Measurements from ENCODE around the gene KDM1B. TPM values are rescaled to one million over a fixed set of nuclear protein-coding genes. Genes with fewer than 3 reads are reported as not detected.

Gene KDM1B, protein sequence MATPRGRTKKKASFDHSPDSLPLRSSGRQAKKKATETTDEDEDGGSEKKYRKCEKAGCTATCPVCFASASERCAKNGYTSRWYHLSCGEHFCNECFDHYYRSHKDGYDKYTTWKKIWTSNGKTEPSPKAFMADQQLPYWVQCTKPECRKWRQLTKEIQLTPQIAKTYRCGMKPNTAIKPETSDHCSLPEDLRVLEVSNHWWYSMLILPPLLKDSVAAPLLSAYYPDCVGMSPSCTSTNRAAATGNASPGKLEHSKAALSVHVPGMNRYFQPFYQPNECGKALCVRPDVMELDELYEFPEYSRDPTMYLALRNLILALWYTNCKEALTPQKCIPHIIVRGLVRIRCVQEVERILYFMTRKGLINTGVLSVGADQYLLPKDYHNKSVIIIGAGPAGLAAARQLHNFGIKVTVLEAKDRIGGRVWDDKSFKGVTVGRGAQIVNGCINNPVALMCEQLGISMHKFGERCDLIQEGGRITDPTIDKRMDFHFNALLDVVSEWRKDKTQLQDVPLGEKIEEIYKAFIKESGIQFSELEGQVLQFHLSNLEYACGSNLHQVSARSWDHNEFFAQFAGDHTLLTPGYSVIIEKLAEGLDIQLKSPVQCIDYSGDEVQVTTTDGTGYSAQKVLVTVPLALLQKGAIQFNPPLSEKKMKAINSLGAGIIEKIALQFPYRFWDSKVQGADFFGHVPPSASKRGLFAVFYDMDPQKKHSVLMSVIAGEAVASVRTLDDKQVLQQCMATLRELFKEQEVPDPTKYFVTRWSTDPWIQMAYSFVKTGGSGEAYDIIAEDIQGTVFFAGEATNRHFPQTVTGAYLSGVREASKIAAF
- total RNA-seq: 10.3 TPM

DNA sequence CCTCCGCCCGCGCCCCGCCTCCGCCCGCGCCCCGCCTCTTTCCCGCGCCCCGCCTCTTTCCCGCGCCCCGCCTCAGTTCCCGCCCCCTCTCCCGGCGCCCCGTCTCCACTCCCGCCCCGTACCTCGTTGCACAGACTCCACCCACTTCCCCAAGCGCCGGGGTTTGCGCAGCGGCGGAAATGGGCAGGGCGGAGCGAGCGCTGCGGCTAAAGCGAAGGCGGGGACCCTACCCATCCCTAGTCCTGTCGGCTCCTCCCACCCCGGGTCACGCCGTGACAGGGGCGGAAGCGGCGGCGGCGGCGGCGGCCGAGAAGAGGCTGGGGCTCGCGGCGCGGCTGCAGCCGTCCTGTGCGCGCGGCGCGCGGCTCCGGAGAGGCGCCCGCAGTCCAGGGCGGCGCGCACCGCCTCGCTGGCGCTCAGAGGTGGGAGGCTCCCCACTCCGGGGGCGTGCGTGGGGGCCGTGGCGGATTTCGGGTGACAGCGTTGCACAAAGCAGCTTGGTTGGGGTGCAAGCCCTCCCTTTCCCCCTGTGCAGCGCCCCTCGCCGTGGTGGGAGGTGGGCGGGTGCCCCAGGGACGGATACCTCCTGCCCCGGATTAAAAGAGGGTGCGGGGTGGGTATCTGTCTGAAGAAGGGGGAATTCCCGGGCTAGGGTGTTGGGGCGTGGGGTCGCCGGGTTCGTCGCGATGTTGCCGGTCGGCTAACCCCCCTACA is at the start of gene KDM1B:
Gene KDM1B (plus strand): TSS at position 273 of the 714 bp plus-strand sequence. CDS start 4,474 bp downstream, outside the sequence.
- ATAC-seq (peak; percentile 85), DNase-seq (ENCODE audit: low spot score) (peak; percentile 99)

DNA sequence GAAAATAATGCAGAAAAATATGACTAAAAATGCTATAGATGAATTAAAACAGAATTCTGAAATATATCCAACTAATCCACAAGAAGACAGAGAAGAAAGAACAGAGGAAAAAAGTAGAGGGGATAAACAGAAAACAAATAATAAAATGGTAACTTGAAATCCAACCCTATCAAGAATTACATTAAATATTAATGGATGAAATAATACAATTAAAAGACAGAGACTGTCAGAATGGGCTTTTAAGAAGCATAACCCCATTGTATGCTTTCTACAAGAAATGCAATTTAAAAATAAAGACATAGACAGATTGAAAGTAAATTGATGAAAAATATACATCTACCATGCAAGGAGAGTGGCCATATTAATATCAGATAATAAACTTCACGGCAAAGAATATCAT is 48.2 kb upstream of the KDM1B start:
- no peak for ATAC-seq
- no peak for DNase-seq (ENCODE audit: low spot score)

DNA sequence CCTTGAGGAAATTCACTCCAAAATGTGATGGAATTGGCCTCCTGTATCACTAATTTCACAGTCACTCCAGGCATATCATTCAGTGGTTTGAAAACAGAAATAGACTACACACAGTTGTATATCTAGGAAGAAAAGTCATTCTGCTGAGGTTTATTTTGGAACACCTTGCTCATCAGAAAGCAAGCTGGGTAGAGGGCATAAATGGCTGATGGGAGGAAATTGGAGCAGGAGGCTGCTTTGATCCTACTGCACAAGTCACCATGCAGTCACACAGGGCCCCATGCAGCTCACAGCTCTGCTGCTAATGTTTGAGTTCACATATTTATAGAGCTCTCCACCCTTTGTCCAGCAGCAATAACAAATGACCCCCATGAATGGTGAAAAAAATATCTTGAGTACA is 45.1 kb upstream of the KDM1B start:
- DNase-seq (ENCODE audit: low spot score) (no peak), ATAC-seq (no peak)

DNA sequence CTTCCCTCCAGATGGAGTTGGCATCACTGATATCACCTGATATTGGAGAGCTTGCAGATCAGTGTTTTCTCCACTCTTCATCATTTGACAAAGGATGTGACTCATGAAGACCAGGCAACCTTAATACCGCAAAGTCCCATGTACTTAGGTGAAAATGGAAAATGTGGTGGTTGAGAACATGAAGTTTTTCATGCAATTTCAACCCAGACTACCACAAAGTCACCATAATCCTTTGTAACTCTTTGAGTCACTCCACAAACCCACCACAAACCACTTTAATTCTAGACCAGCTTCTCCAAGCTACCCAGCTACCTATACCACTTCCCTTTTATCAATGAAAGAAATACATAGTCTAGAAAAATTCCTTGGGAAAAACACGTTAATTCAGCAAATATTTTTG is 39.9 kb upstream of the KDM1B start:
- no peak for DNase-seq (ENCODE audit: low spot score)
- no peak for ATAC-seq

DNA sequence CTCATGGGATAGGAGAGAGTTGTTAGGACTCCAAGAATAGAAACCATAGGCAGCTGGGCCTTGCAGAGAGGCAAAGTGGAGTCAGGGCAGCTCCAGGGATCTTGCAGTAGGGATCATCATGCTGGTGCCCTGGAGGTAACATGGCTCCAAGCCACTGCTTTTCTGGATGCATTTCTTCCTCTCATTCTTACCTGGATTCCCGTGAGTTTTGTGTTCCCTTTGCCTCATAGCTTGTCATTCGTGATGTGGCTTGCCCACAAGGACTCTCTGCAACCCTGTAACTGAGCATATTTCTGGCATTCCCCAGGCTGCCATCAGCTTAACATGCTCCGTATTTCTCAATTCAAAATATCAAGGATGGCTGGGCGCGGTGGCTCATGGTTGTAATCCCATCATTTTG is 38.1 kb upstream of the KDM1B start:
- ATAC-seq (no peak), DNase-seq (ENCODE audit: low spot score) (no peak)

DNA sequence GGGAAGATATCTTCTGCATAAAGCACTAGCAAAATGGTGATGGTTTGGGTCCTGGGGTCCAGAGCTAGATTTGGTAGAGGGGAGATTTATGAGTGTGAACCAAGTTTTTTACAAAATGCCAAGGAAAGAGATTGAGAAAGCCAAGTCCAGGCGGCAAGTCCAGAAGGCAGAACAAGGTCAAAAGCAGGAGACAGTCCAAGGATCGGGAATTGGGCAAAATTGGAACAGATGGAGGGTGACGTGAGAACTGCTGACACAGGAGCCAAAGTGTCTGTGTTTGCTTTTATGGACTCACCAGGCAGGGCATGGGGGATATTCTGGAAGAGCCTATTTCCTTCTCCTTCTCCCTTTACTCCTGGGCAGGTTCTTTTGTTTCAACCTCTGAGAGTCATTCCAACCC is 36.9 kb upstream of the KDM1B start:
- DNase-seq (ENCODE audit: low spot score) (peak; percentile 72), ATAC-seq (peak; percentile 66)

DNA sequence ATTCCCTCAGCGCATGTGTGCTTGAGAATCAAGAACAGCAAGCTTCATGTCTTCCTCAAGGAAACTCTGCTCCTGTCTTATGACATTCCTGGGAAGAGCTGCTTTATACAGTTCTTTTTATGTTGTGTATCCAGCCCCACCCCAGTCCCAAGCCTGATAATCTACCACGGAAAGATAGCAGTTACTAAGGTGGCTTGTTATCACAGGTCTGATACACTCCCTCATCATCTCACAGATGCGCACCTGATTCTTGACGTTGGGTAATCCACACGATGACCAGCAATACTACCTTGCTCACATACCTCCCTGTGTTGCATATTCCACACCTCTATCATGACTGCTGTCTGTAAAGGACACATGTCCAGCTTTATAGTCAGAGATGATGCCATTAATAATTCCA is 36.0 kb upstream of the KDM1B start:
- DNase-seq (ENCODE audit: low spot score) (no peak), ATAC-seq (no peak)

DNA sequence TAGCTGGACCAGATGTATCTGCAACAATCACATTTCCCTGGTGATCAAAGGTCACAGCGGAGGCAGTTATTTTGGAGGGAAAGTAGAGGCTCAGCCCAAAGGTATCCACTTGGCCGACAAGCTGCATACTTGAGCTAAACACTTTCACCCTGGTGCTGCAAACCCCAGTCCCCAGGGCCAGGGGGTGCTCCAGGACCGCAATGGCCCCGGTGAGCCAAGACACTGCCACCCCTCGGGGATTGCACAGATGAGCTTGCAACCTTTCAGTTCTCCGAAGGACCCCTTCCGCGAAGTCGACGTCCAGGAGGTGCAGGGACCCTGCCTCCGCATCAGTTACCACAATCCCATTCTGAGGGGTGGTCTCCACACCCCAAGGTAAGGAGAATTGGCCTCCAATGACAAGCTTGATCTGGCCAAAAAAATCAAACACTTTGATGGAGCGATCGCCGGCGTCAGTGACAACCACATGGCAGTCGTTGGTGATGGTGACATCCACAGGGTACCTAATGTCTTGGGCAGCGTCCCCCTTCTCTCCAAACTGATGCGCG is 33.6 kb upstream of the KDM1B start:
- no peak for ATAC-seq
- peak; percentile 47 for DNase-seq (ENCODE audit: low spot score)

DNA sequence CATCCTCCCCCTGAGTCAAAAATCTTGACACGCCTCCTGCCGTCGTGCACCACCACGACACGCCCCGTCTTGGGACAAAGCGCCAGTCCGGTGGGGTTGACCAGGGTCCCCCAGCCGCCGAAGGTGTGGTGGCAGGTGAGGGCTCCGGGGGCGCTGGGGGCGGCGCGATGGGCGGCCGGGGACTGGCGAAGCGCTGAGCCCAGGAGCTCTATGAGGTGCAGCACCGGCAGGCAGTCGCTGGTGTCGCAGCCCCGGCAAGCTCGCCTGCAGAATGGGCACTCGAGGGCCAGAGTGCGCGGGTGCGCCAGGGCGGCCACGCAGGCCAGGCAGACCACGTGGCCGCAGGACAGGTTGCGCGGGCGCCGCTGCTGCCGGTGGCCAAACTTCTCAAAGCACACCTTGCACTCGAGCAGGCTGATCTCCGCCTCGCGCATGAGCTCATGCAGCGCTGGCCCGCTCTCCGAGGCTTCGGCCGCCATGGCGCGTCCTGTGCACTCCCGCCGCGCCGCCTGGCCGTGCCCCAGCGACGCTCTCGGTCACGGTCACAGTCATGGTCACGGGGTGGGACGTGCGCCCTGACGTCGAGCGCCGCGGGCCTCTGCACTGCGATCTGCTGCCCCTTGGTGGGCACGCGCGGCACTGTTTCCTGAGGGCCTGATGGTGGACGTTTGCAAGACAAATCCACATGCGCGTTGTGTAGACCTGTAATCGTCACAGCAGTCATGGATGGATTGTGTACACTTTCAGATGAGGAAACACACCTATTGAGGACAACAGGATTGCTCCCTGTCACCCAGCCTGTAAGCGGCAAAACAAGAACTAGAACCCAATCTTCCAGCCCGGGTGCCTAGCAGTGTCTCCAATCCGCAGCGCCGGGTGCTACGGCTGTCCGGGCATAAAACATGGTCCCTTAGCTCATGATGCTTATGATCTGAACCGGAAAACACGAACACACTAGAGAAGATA is 32.8 kb upstream of the KDM1B start, which contains the start of gene NHLRC1:
Gene NHLRC1 (minus strand): TSS at position 550 of the 966 bp plus-strand sequence. CDS start 71 bp downstream, at position 479.
- peak; percentile 98 for ATAC-seq
- peak; percentile 91 for DNase-seq (ENCODE audit: low spot score)

DNA sequence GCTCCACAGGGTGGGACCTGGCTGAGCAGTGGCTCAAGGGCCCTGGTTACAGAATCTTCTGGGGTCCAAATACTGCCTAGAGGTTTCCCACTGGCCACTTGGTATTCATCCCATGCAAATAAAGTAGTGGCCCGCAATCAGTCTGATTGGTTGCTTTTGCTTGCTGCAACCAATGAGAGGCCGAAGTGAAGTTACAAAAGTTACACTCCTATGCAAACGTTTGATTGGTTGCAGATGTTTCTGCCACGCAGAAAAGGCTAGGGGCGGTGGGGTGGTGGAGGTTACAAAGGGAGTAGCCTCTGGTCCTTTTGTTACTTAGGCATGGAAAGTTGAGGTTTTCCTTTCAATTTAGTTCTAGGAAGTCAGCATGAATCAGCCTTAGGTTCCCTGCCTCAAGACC is 29.1 kb upstream of the KDM1B start:
- DNase-seq (ENCODE audit: low spot score): no peak
- ATAC-seq: no peak

DNA sequence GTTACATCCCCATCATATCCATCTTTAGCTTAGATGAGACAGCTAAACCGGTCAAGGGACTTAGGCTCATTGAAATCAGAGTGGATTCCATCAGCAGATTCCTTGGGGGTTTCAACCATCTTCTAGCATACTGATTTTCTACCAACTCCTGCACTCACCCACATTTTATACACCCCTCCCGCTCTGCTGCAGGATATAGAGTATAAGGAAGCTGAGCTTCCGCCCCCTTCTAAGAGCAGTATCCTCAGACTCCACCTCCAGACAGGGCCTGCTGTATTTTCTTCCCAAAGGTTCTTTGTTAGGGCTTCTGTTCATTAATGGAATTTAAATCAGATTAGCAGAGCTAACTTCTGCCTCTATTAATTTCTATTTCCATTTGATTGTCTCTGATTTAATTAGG is 22.9 kb upstream of the KDM1B start:
- no peak for ATAC-seq
- no peak for DNase-seq (ENCODE audit: low spot score)

DNA sequence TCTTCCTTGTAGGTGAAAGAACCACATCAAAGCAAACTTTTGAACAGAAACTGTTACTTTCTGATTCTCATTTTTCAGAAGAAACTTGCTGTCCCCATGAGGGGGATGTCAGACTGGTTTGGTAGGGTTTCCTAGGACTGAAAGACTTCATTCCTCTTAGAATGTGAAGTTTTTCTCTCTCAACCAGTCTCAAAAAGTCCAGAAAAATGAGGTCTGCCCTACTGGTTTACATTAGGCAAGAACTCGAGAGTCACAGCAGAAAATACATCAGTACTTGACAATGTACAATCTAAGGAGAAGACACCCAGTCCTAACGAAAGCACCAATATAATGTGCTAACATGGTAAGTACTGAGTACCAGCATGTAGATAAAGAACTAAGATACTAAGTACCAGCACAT is 20.1 kb upstream of the KDM1B start:
- no peak for DNase-seq (ENCODE audit: low spot score)
- ATAC-seq: no peak

DNA sequence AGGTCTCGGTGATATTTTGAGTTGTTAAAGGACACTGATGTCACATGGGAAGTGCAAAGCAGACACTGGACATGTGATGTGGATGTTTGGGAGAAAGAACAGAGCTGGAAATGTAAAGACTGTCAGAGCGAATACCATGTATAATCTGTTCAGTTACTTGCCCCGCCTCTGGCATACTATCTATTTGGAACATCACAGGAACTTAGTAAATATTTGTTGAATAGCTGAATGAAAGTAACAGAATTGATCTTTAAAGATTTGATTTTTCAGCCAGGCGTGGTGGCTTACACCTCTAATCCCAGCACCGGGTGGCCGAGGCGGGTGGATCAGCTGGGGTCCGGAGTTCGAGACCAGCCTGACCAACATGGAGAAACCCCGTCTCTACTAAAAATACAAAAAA is 19.0 kb upstream of the KDM1B start:
- DNase-seq (ENCODE audit: low spot score): no peak
- ATAC-seq: peak; percentile 47

DNA sequence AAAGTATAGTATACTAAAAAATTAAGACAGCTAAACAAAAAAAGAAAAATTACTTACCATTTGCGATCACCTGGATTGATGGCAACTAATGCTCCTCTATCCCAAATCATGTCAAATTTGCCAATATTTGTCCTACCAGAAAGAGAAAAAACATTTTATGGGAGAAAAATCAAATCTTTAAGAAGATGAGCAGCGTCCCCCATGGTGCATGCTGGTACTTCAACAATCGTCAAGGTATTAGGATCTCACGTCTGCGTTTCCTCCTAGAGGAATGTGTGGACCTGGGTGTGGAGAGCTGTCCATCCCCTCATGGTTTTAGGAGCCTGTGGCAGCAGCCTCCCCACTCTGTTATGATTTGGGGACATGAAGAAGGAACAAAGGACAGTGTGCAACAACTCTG is 16.3 kb upstream of the KDM1B start:
- no peak for ATAC-seq
- DNase-seq (ENCODE audit: low spot score): no peak

DNA sequence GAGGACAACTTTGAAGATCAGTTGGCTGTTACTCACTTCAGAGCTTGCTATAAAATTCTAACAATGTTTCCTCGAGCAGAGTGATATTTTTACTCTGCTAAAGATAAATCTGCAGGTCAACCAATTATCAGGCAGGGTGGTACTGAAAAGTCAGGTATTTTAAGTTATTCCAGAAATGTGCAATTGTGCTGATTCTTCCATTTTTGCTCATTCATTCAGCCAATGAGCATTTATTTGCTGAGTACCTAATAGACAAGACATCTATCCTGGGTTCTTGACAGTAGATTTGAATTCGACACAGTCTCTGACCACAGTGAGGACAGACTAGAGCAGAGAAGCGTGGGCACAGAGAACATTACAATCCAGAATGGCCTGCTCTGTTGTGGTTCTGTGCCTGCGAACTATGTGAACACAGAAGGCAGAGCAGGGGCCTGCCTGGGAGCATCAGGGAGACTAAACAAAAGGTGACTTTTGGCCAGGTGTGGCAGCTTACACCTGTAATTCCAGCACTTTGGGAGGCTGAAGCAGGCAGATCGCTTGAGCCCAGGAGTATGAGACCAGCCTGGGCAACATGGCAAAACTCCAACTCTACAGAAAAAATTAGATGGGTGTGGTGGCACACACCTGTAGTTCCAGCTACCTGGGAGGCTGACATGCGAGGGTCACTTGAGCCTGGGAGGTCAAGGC is 15.1 kb upstream of the KDM1B start:
- DNase-seq (ENCODE audit: low spot score) (no peak), ATAC-seq (no peak)

DNA sequence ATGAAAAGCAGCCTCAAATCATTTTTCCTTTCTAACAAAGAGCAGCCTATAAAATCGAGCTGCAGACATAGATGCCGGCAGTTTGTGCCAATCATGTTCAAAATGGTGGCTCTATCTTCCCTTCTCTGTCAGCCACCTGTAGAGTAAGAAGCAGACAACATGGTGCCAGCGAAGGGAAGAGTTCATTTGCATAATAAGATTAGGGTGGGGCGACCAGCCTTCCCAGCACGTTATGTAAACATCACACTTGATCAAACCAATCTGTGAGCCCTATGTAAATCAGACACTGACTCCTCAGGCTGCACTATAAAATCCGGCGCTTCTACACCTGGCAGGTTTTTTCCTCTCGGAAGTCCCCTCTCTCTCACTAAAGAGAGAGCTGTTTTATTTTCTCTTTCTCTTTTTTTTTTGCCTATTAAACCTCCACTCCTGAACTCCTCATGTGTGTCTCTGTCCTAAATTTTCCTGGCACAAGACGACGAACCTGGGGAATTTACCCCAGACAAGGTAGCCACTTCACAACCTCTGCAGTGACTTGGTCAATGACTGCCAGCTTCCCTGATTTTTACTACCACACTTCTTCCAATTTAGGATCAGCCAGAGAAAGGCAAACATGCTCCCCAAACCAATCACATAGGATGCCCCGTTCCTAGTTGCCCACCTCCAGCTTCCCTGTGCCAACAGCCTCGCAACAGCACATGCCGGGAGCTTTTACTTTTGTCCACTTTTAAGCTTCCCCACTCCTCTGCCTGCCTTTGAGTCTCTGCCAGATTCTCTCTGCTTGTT is 13.2 kb upstream of the KDM1B start:
- DNase-seq (ENCODE audit: low spot score) (no peak), ATAC-seq (no peak)

DNA sequence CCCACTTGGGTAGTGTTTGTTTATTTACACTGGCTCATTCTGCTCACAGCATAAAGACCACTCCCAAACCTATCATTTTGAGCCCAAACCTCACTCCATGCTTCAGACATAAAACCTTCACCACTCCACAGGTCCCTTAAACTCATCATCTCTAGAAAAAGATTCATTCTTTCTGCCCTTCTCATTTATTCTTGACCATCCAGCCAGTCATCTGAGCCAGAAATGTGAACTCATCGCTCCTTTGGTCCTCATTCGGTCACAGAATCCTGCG is 12.7 kb upstream of the KDM1B start:
- DNase-seq (ENCODE audit: low spot score) (no peak), ATAC-seq (no peak)

DNA sequence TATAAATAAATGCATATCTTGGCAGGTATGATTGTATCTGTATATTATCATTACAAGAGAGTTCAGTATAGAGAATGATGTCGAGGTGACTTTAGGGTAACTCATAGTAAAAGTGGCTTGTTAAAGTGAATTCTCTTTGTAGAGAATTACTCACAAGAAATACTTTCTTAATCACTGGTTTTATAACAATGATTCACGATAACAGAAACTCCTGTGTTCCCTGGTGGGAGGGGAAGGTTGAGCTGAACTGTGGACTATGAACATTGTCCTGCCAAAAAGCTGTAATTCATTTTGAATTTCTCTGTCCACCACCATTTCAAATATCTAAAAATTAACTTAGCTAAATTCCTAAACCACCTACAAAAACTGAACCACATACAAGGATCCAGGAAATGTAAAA is 8.1 kb upstream of the KDM1B start:
- ATAC-seq (peak; percentile 86), DNase-seq (ENCODE audit: low spot score) (no peak)

DNA sequence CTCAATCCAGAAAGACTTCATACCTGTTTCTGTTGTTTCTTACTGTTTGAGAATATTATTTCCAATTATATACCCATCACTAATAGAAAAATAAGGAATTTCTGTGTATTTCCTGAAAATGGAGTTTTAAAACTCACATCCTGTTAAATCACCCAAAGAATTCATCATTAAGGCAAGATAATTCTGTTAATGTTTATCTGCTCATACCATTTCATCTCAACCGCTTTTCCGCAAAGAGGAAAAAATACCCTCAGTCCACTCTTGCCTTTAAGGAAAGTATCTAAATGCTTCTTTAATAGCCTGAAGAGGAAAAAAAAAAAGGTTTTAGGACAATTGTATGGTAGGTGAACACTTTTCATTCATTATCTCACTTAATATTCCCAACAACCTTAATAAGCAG is 7.6 kb upstream of the KDM1B start:
- ATAC-seq (peak; percentile 6), DNase-seq (ENCODE audit: low spot score) (no peak)
